ENCODE data around the gene BACE2.

GRCh38 chr21:41201385-41201784 lies 33.4 kb downstream of the BACE2 start:
- no peak for TF ChIP-seq RAD21 (IDR thresholded peaks at IDR 0.05; ENCODE audit: low read length)
- no peak for TF ChIP-seq POLR2A (IDR thresholded peaks at IDR 0.05; ENCODE audit: low read depth, low read length)
- no peak for TF ChIP-seq CTCF (conservative IDR thresholded peaks at IDR 0.05; ENCODE audit: low read depth, low read length)
- TF ChIP-seq FOS (IDR thresholded peaks at IDR 0.05; ENCODE audit: low read depth, low read length): no peak
- no peak for TF ChIP-seq CEBPB (IDR thresholded peaks at IDR 0.05; ENCODE audit: low read depth, low read length)
- TF ChIP-seq USF2 (IDR thresholded peaks at IDR 0.05; ENCODE audit: low read depth, low read length): no peak
- TF ChIP-seq MXI1 (IDR thresholded peaks at IDR 0.05; ENCODE audit: borderline replicate concordance, low read depth, low read length): no peak
- no peak for TF ChIP-seq SMC3 (IDR thresholded peaks at IDR 0.05; ENCODE audit: low read depth, low read length)
- no peak for TF ChIP-seq MAFK (IDR thresholded peaks at IDR 0.05; ENCODE audit: low read depth, low read length)
- no peak for TF ChIP-seq CHD1 (IDR thresholded peaks at IDR 0.05; ENCODE audit: low read depth, low read length)
- TF ChIP-seq BHLHE40 (IDR thresholded peaks at IDR 0.05; ENCODE audit: low read depth, low read length): no peak
- TF ChIP-seq RCOR1 (IDR thresholded peaks at IDR 0.05; ENCODE audit: insufficient replicate concordance, low read length): no peak

Data from IMR-90 (cell line).